B cell (primary cell): ENCODE data around the gene GABRB2. TPM values are rescaled to one million over a fixed set of nuclear protein-coding genes. Genes with fewer than 3 reads are reported as not detected.

Source experiments
- ATAC-seq: fragments of 200-7000 bp; cut with Tn5 transposase; one replicate; pipeline ENCODE4 v1.10.0; 2021; ENCODE audit warnings: low read depth, mild to moderate bottlenecking, moderate number of reproducible peaks, moderate library complexity
- CTCF ChIA-PET: fragments of 350-600 bp; sonication (Branson Sonifier 250); formaldehyde crosslinking; loops from one replicate; lab custom pipeline; 2021; ENCODE audit warnings: antibody characterized with exemption, inconsistent platforms; lab: Charles Lee
- POLR2A ChIA-PET: fragments of 350-600 bp; sonication (Branson Sonifier 250); formaldehyde crosslinking; loops from one replicate; lab custom pipeline; 2021; ENCODE audit warnings: antibody characterized with exemption; lab: Charles Lee
- DNase-seq: peaks from one replicate; pipeline ENCODE4 v3.0.0; 2013
- H2AFZ ChIP-seq: 2 replicates; pipeline ENCODE4 v1.6.1; 2012; ENCODE audit warnings: mild to moderate bottlenecking, low read depth, low read length; ENCODE audit not compliant: insufficient read depth, poor library complexity, severe bottlenecking
- H3K27ac ChIP-seq, 2 donors: 1 replicate in 1 of 2; 2 replicates in 1 of 2; pipeline ENCODE4 v1.5.1; 2012 to 2013; ENCODE audit warnings: low read length in 2 of 2, mild to moderate bottlenecking in 2 of 2, moderate library complexity in 1 of 2
- H3K27me3 ChIP-seq, 4 experiments: fragments of 200-600 bp in 1 of 4; sonication (generic) in 1 of 4; replicated peaks in 1 of 4; 1 replicate in 2 of 4; 2 replicates in 2 of 4; pipeline versions ENCODE4 v1.6.1 to v1.7.0; 2013 to 2016; ENCODE audit warnings: low read length in 3 of 4, mild to moderate bottlenecking in 2 of 4, mixed read lengths in 1 of 4, moderate library complexity in 1 of 4; ENCODE audit not compliant: insufficient read depth in 4 of 4, control insufficient read depth in 3 of 4; ENCODE audit errors: control extremely low read depth in 1 of 4
- H3K36me3 ChIP-seq, 2 experiments: replicated peaks in 1 of 2; 1 replicate in 1 of 2; 2 replicates in 1 of 2; pipeline versions ENCODE4 v1.6.1 to v1.7.1; 2013; ENCODE audit warnings: low read length in 1 of 2; ENCODE audit not compliant: insufficient read depth in 2 of 2, control insufficient read depth in 1 of 2; ENCODE audit errors: control extremely low read depth in 1 of 2, extremely low read depth in 1 of 2
- H3K4me1 ChIP-seq, 2 donors: fragments of 200-600 bp in 1 of 2; sonication (generic) in 1 of 2; 1 replicate in 1 of 2; 2 replicates in 1 of 2; pipeline versions ENCODE4 v1.5.1 to v1.6.1; 2013 to 2017; ENCODE audit warnings: low read length in 2 of 2; ENCODE audit not compliant: control insufficient read depth in 2 of 2, insufficient read depth in 2 of 2
- H3K4me2 ChIP-seq: replicated peaks from 2 replicates; pipeline ENCODE3; 2012; ENCODE audit warnings: mild to moderate bottlenecking, low read depth, low read length; ENCODE audit not compliant: poor library complexity, severe bottlenecking
- H3K4me3 ChIP-seq, 5 experiments: fragments of 200-600 bp in 1 of 5; sonication (generic) in 1 of 5; 1 replicate in 3 of 5; 2 replicates in 2 of 5; pipeline versions ENCODE4 v1.5.1 to v1.7.0; 2011 to 2016; ENCODE audit warnings: low read length in 4 of 5, mild to moderate bottlenecking in 4 of 5, low read depth in 2 of 5, control low read depth in 1 of 5, moderate library complexity in 1 of 5; ENCODE audit not compliant: insufficient read depth in 1 of 5; ENCODE audit errors: control extremely low read depth in 1 of 5, extremely low read depth in 1 of 5
- H3K79me2 ChIP-seq: fragments of 200-600 bp; sonication (generic); one replicate; pipeline ENCODE4 v1.6.0; 2016; ENCODE audit warnings: low read length; ENCODE audit not compliant: control insufficient read depth, insufficient read depth
- H3K9ac ChIP-seq: fragments of 200-600 bp; sonication (generic); 2 replicates; pipeline ENCODE4 v1.6.1; 2017; ENCODE audit warnings: mild to moderate bottlenecking, low read length, moderate library complexity
- H3K9me3 ChIP-seq, 3 donors: one replicate each; pipeline versions ENCODE4 v1.6.1 to v1.7.1; 2013; ENCODE audit warnings: low read length in 2 of 3; ENCODE audit not compliant: control insufficient read depth in 2 of 3, insufficient read depth in 1 of 3; ENCODE audit errors: control extremely low read depth in 1 of 3
- H4K20me1 ChIP-seq: 2 replicates; pipeline ENCODE4 v1.6.0; 2012; ENCODE audit warnings: mild to moderate bottlenecking, low read length; ENCODE audit not compliant: insufficient read depth, control insufficient read depth, poor library complexity, severe bottlenecking
- H3K27ac Mint-ChIP-seq: one replicate; pipeline ENCODE4 v1.8.0; 2021; ENCODE audit warnings: mixed read lengths
- H3K27me3 Mint-ChIP-seq: one replicate; pipeline ENCODE4 v1.8.0; 2021; ENCODE audit warnings: mixed read lengths
- H3K4me1 Mint-ChIP-seq: one replicate; pipeline ENCODE4 v1.8.0; 2021; ENCODE audit warnings: mixed read lengths
- H3K4me3 Mint-ChIP-seq: one replicate; pipeline ENCODE4 v1.8.0; 2021; ENCODE audit warnings: mixed read lengths
- H3K9me3 Mint-ChIP-seq: one replicate; pipeline ENCODE4 v1.8.0; 2022; ENCODE audit warnings: mixed read lengths; ENCODE audit not compliant: insufficient read depth
- CTCF ChIP-seq: fragments of 200-600 bp; IDR thresholded peaks from one replicate; pipeline ENCODE4 v1.8.0; 2022; ENCODE audit warnings: antibody characterized with exemption, mild to moderate bottlenecking
- EZH2 ChIP-seq: IDR thresholded peaks from 2 replicates; pipeline ENCODE4 v1.6.1; 2012; ENCODE audit warnings: borderline replicate concordance, low read depth, mild to moderate bottlenecking, moderate library complexity, low read length; ENCODE audit not compliant: insufficient read depth, poor library complexity, severe bottlenecking
- WGBS: methylation state at CpG from one replicate; pipeline ENCODE4 v1.1.5; 2013; ENCODE audit warnings: missing lambda C conversion rate; ENCODE audit not compliant: insufficient coverage; 5-methylcytosine and 5-hydroxymethylcytosine counted together
- intact Hi-C: fragments of 100-400 bp; cut with micrococcal nuclease; formaldehyde crosslinking; loops from one replicate; pipeline ENCODE4 v1.10.0; 2022
- polyA plus RNA-seq: library from polyadenylated mRNA; depleted of rRNA; stranded (reverse); fragments of >200 nt; gene quantifications from 2 replicates; pipeline ENCODE4 v1.2.3, GENCODE V29; 2012
- total RNA-seq, 2 donors: library from RNA; stranded (reverse); fragments of 120-200 nt in 1 of 2; gene quantifications; 1 replicate in 1 of 2; 2 replicates in 1 of 2; pipeline versions ENCODE4 v1.2.3 to v1.2.4, GENCODE V29; 2013 to 2022

Gene GABRB2
- total and polyA plus RNA-seq, 2 donors (not counting 1 experiment from before 2014, with no cell fraction given), result 0.15 to 0.16 TPM

GRCh38 chr5:161358446-161358845 is 188.1 kb downstream of the GABRB2 start:
- Mint-ChIP-seq H3K9me3 (no peaks in the 10 kb centered on the region), H3K4me1 (no peaks in the 10 kb centered on the region), H3K27me3 (no peaks in the 10 kb centered on the region), H3K27ac (no peak overlapping the region), H3K4me3 (no peak overlapping the region)
- intact Hi-C loops, result no loop called here
- WGBS, result 75% methylated on average over 2 of the region's 2 CpGs
- DNase-seq, result no peak
- no peaks in the 10 kb centered on the region for H4K20me1 ChIP-seq
- H3K27me3 ChIP-seq, result no peaks in the 10 kb centered on the region
- H3K4me3 ChIP-seq, result no peak overlapping the region
- no peak overlapping the region for H3K27ac ChIP-seq
- TF ChIP-seq EZH2 (no peak), CTCF (no peak)
- CTCF ChIA-PET, result no interaction called here
- POLR2A ChIA-PET, result no interaction called here
- H3K9me3 ChIP-seq, result no peaks in the 10 kb centered on the region
- no peak for ATAC-seq
- H3K36me3 ChIP-seq, result no peaks in the 10 kb centered on the region
- H3K4me2 ChIP-seq, result no peak overlapping the region
- no peak overlapping the region for H2AFZ ChIP-seq
- no peaks in the 10 kb centered on the region for H3K79me2 ChIP-seq
- no peaks in the 10 kb centered on the region for H3K4me1 ChIP-seq
- H3K9ac ChIP-seq, result no peak overlapping the region

GRCh38 chr5:161344234-161344633 is 202.3 kb downstream of the GABRB2 start:
- WGBS, result no CpG with 5 or more reads among the region's 2 CpGs
- no peak overlapping the region for H2AFZ ChIP-seq
- H3K79me2 ChIP-seq, result no peaks in the 10 kb centered on the region
- no peaks in the 10 kb centered on the region for H3K9me3 ChIP-seq
- Mint-ChIP-seq H3K27ac (no peak overlapping the region), H3K4me1 (no peaks in the 10 kb centered on the region), H3K9me3 (no peaks in the 10 kb centered on the region), H3K4me3 (no peak overlapping the region), H3K27me3 (no peaks in the 10 kb centered on the region)
- intact Hi-C loops, result no loop called here
- ATAC-seq, result no peak
- TF ChIP-seq CTCF (no peak), EZH2 (no peak)
- CTCF ChIA-PET, result no interaction called here
- H3K27me3 ChIP-seq, result no peaks in the 10 kb centered on the region
- no peaks in the 10 kb centered on the region for H4K20me1 ChIP-seq
- H3K9ac ChIP-seq, result no peak overlapping the region
- H3K36me3 ChIP-seq, result no peaks in the 10 kb centered on the region
- no peak for DNase-seq
- no peak overlapping the region for H3K4me3 ChIP-seq
- H3K27ac ChIP-seq, result no peak overlapping the region
- no peak overlapping the region for H3K4me2 ChIP-seq
- H3K4me1 ChIP-seq, result no peaks in the 10 kb centered on the region
- POLR2A ChIA-PET, result no interaction called here
